ENCODE data around the gene S100A16. TPM values are rescaled to one million over a fixed set of nuclear protein-coding genes. Genes with fewer than 3 reads are reported as not detected.

The S100A16 gene
- total and polyA plus RNA-seq, 9 of the 15 experiments (the other 6 are each of a cell fraction or from before 2014, with no cell fraction given), result 1.6 to 6.9 (median 4.3) TPM

DNA sequence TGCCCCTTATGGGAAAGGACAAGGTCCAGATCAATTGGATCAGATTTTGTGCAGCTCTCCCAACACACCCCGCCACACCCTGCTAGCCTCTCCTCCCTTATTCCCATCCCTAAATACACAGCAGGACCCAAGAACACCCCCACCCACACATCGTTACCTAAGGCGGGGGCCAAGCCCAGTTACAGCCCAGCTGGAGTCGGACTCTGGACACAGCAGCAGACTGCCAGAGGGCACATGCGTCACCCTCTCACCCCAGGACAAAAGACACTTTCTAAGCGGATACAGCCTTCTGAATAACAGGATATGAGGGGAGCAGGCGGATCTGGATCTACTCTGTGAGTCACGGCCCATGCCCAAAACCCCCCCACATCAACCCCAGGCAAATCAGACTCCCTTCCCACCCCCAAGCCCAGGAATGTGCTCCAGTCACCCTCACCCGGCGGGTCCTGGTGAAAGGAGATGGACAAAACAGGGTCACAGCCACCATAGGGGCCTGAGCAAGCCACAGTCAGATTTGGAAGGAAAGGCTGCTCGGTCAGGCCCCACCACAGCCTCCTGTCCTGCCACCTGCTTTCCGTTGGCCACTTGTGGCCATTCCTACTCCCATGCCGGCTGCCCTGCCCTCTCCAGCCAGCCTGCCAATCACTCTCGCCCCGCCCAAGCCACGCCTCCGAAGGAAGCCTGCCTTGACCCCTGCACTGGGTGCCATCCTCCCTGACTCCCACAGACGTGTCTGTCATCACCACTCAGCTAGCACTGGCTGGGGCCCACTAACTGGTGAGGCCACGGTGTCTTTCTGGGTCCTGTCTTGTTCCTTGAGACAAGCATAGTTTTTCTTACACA, 4.0 kb downstream of the S100A16 start (continued):
- TF ChIP-seq, protein P1, sequence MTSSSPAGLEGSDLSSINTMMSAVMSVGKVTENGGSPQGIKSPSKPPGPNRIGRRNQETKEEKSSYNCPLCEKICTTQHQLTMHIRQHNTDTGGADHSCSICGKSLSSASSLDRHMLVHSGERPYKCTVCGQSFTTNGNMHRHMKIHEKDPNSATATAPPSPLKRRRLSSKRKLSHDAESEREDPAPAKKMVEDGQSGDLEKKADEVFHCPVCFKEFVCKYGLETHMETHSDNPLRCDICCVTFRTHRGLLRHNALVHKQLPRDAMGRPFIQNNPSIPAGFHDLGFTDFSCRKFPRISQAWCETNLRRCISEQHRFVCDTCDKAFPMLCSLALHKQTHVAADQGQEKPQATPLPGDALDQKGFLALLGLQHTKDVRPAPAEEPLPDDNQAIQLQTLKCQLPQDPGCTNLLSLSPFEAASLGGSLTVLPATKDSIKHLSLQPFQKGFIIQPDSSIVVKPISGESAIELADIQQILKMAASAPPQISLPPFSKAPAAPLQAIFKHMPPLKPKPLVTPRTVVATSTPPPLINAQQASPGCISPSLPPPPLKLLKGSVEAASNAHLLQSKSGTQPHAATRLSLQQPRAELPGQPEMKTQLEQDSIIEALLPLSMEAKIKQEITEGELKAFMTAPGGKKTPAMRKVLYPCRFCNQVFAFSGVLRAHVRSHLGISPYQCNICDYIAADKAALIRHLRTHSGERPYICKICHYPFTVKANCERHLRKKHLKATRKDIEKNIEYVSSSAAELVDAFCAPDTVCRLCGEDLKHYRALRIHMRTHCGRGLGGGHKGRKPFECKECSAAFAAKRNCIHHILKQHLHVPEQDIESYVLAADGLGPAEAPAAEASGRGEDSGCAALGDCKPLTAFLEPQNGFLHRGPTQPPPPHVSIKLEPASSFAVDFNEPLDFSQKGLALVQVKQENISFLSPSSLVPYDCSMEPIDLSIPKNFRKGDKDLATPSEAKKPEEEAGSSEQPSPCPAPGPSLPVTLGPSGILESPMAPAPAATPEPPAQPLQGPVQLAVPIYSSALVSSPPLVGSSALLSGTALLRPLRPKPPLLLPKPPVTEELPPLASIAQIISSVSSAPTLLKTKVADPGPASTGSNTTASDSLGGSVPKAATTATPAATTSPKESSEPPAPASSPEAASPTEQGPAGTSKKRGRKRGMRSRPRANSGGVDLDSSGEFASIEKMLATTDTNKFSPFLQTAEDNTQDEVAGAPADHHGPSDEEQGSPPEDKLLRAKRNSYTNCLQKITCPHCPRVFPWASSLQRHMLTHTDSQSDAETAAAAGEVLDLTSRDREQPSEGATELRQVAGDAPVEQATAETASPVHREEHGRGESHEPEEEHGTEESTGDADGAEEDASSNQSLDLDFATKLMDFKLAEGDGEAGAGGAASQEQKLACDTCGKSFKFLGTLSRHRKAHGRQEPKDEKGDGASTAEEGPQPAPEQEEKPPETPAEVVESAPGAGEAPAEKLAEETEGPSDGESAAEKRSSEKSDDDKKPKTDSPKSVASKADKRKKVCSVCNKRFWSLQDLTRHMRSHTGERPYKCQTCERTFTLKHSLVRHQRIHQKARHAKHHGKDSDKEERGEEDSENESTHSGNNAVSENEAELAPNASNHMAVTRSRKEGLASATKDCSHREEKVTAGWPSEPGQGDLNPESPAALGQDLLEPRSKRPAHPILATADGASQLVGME (CRISPR knock-in tag; IDR thresholded peaks at IDR 0.05), result no peak
- TF ChIP-seq SMARCA4 (IDR thresholded peaks at IDR 0.05) (peak; percentile 78), FOXJ3 (CRISPR knock-in tag; IDR thresholded peaks at IDR 0.05) (no peak), ZFP36 (IDR thresholded peaks at IDR 0.05; ENCODE audit: low read depth, low read length, partially characterized antibody) (no peak), ARID1B (IDR thresholded peaks at IDR 0.05) (peak; percentile 74), ZNF274 (IDR thresholded peaks at IDR 0.05; ENCODE audit: borderline replicate concordance, low read depth, low read length) (no peak), SP2 (IDR thresholded peaks at IDR 0.05; ENCODE audit: extremely low read depth, low read depth, low read length, poor library complexity, severe bottlenecking) (no peak), FOXM1 (IDR thresholded peaks at IDR 0.05; ENCODE audit: low read depth) (no peak), FOXM1 (CRISPR knock-in tag; IDR thresholded peaks at IDR 0.05; ENCODE audit: low read depth) (no peak), ZNF586 (CRISPR knock-in tag; conservative IDR thresholded peaks at IDR 0.05) (no peak), CREM (IDR thresholded peaks at IDR 0.05; ENCODE audit: low read depth) (0 out of 2 replicates have a peak, but pooled peaks have one; percentile 30), ZNF41 (CRISPR knock-in tag; conservative IDR thresholded peaks at IDR 0.05) (no peak), KDM4B (IDR thresholded peaks at IDR 0.05; ENCODE audit: borderline replicate concordance in 2 of 2, low read depth in 1 of 2) (no peak), ZNF583 (CRISPR knock-in tag; IDR thresholded peaks at IDR 0.05) (no peak), TAF9B (IDR thresholded peaks at IDR 0.05; ENCODE audit: partially characterized antibody) (no peak), FOXK2 (conservative IDR thresholded peaks at IDR 0.05 in 1 of 2, IDR thresholded peaks at IDR 0.05 in 1 of 2; ENCODE audit: low read depth in 2 of 2) (no peak), TBL1XR1 (IDR thresholded peaks at IDR 0.05; ENCODE audit: low read length in 2 of 2) (no peak), HDAC1 (IDR thresholded peaks at IDR 0.05) (peak in 1 of 2 experiments; percentile 73; a peak in 1 of 4 replicates), PTTG1 (tag; IDR thresholded peaks at IDR 0.05; ENCODE audit: low read depth) (no peak)
- TF ChIP-seq, protein P2, sequence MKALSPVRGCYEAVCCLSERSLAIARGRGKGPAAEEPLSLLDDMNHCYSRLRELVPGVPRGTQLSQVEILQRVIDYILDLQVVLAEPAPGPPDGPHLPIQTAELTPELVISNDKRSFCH (CRISPR knock-in tag; IDR thresholded peaks at IDR 0.05), result no peak
- TF ChIP-seq, protein P2 (tag; IDR thresholded peaks at IDR 0.05), result no peak
- TF ChIP-seq, protein P3, sequence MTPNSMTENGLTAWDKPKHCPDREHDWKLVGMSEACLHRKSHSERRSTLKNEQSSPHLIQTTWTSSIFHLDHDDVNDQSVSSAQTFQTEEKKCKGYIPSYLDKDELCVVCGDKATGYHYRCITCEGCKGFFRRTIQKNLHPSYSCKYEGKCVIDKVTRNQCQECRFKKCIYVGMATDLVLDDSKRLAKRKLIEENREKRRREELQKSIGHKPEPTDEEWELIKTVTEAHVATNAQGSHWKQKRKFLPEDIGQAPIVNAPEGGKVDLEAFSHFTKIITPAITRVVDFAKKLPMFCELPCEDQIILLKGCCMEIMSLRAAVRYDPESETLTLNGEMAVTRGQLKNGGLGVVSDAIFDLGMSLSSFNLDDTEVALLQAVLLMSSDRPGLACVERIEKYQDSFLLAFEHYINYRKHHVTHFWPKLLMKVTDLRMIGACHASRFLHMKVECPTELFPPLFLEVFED (CRISPR knock-in tag; conservative IDR thresholded peaks at IDR 0.05), result no peak

All from K562 (cell line).